Skeletal muscle tissue (tissue), 4 donors: ENCODE measurements around the gene SGO1. TPM values are rescaled to one million over a fixed set of nuclear protein-coding genes. Genes with fewer than 3 reads are reported as not detected.
"Not testable (repeated sequence)": the region's sequence is repeated elsewhere in the genome, so short reads cannot be mapped to it uniquely, and the experiment has no call there.

Source experiments
- H3K27ac ChIP-seq: one replicate; pipeline ENCODE4 v1.7.0; 2013; ENCODE audit warnings: mild to moderate bottlenecking, low read depth, low read length, inconsistent platforms
- H3K27me3 ChIP-seq, 3 donors: one replicate each; pipeline ENCODE4 v1.7.0; 2013; ENCODE audit warnings: low read length in 3 of 3; ENCODE audit not compliant: control insufficient read depth in 3 of 3, insufficient read depth in 3 of 3
- H3K36me3 ChIP-seq, 3 donors: one replicate each; pipeline ENCODE4 v1.7.0; 2013; ENCODE audit warnings: low read length in 3 of 3; ENCODE audit not compliant: control insufficient read depth in 3 of 3, insufficient read depth in 3 of 3
- H3K4me1 ChIP-seq, 3 donors: one replicate each; pipeline ENCODE4 v1.7.0; 2013; ENCODE audit warnings: low read length in 3 of 3, mild to moderate bottlenecking in 3 of 3; ENCODE audit not compliant: control insufficient read depth in 3 of 3, insufficient read depth in 3 of 3
- H3K4me3 ChIP-seq, 3 donors: one replicate each; pipeline ENCODE4 v1.7.0; 2013; ENCODE audit warnings: low read length in 3 of 3
- H3K9ac ChIP-seq, 3 donors: one replicate each; pipeline ENCODE4 v1.7.0; 2013; ENCODE audit warnings: low read length in 3 of 3, mild to moderate bottlenecking in 3 of 3, moderate library complexity in 2 of 3, low read depth in 1 of 3
- H3K9me3 ChIP-seq, 3 donors: one replicate each; pipeline ENCODE4 v1.7.0; 2013; ENCODE audit warnings: low read length in 3 of 3; ENCODE audit not compliant: control insufficient read depth in 3 of 3
- total RNA-seq: library from RNA; depleted of rRNA; stranded (reverse); fragments of >200 nt; gene quantifications from one replicate; pipeline ENCODE4 v1.2.3, GENCODE V29; 2014
- donor health status: Osteomylitis.

Gene SGO1
- 2.6 TPM for total RNA-seq

- Histone ChIP-seq H3K36me3 (no peaks in the 10 kb centered on the region), H3K4me3 (peak within 1 kb of the TSS; percentile 78 to 93 (median 88)), H3K4me1 (peaks cover 8 to 14% (median 10%) of the 10 kb centered on the region in 3 donors), H3K27me3 (no peaks in the 10 kb centered on the region), H3K9me3 (no peaks in the 10 kb centered on the region), H3K9ac (peak within 1 kb of the TSS; percentile 83 to 96 (median 93)), H3K27ac (peak within 1 kb of the TSS; percentile 92)
Measured at GRCh38 chr3:20185679-20186599, at the start of gene SGO1. SGO1 (minus strand) TSS chr3:20186206; CDS start chr3:20184027, 2,179 bp downstream.

- H3K4me3 ChIP-seq: no peak overlapping the region
- no peaks in the 10 kb centered on the region for H3K9me3 ChIP-seq
- no peak overlapping the region for H3K27ac ChIP-seq
- H3K9ac ChIP-seq: no peak overlapping the region
- H3K27me3 ChIP-seq: no peaks in the 10 kb centered on the region
- no peaks in the 10 kb centered on the region for H3K36me3 ChIP-seq
- no peaks in the 10 kb centered on the region for H3K4me1 ChIP-seq
Measured at GRCh38 chr3:20235796-20236195, 49.8 kb upstream of the SGO1 start.

- Histone ChIP-seq H3K9me3 (no peaks in the 10 kb centered on the region), H3K4me1 (no peaks in the 10 kb centered on the region), H3K36me3 (no peaks in the 10 kb centered on the region), H3K27ac (no peak overlapping the region), H3K9ac (no peak overlapping the region), H3K4me3 (no peak overlapping the region), H3K27me3 (no peaks in the 10 kb centered on the region)
Measured at GRCh38 chr3:20232906-20233780, 47.1 kb upstream of the SGO1 start.

- no peaks in the 10 kb centered on the region for H3K9me3 ChIP-seq
- no peak overlapping the region for H3K4me3 ChIP-seq
- no peaks in the 10 kb centered on the region for H3K36me3 ChIP-seq
- no peaks in the 10 kb centered on the region for H3K4me1 ChIP-seq
- no peaks in the 10 kb centered on the region for H3K27me3 ChIP-seq
- no peak overlapping the region for H3K27ac ChIP-seq
- H3K9ac ChIP-seq: no peak overlapping the region
Measured at GRCh38 chr3:20230954-20231353, 44.9 kb upstream of the SGO1 start.

GRCh38 chr3:20225769-20226168, 39.8 kb upstream of the SGO1 start:
- Histone ChIP-seq H3K27me3 (no peaks in the 10 kb centered on the region), H3K4me3 (no peak overlapping the region), H3K9ac (no peak overlapping the region), H3K36me3 (no peaks in the 10 kb centered on the region), H3K9me3 (no peaks in the 10 kb centered on the region), H3K4me1 (no peaks in the 10 kb centered on the region), H3K27ac (no peak overlapping the region)

- H3K27ac ChIP-seq: no peak overlapping the region
Measured at GRCh38 chr3:20222274-20222673, 36.3 kb upstream of the SGO1 start.

GRCh38 chr3:20218215-20218614, 32.2 kb upstream of the SGO1 start:
- Histone ChIP-seq H3K27me3 (no peaks in the 10 kb centered on the region), H3K4me3 (no peak overlapping the region), H3K36me3 (no peaks in the 10 kb centered on the region), H3K27ac (no peak overlapping the region), H3K9ac (no peak overlapping the region), H3K9me3 (no peaks in the 10 kb centered on the region), H3K4me1 (no peaks in the 10 kb centered on the region)

More at GRCh38 chr3:20222274-20222673, 36.3 kb upstream of the SGO1 start:
- Histone ChIP-seq H3K9me3 (no peaks in the 10 kb centered on the region), H3K36me3 (no peaks in the 10 kb centered on the region), H3K4me1 (no peaks in the 10 kb centered on the region), H3K9ac (no peak overlapping the region), H3K27me3 (no peaks in the 10 kb centered on the region), H3K4me3 (no peak overlapping the region)

- no peaks in the 10 kb centered on the region for H3K36me3 ChIP-seq
- H3K27ac ChIP-seq: no peak overlapping the region
- no peaks in the 10 kb centered on the region for H3K4me1 ChIP-seq
- no peaks in the 10 kb centered on the region for H3K27me3 ChIP-seq
- H3K4me3 ChIP-seq: no peak overlapping the region
- H3K9ac ChIP-seq: no peak overlapping the region
- H3K9me3 ChIP-seq: no peaks in the 10 kb centered on the region
Measured at GRCh38 chr3:20215636-20216035, 29.6 kb upstream of the SGO1 start.

GRCh38 chr3:20213491-20213890, 27.5 kb upstream of the SGO1 start:
- H3K9ac ChIP-seq, H3K9me3 ChIP-seq, H3K4me3 ChIP-seq, H3K27me3 ChIP-seq, H3K36me3 ChIP-seq, H3K27ac ChIP-seq, H3K4me1 ChIP-seq: not testable (repeated sequence)

- H3K9ac ChIP-seq, H3K9me3 ChIP-seq, H3K4me3 ChIP-seq, H3K36me3 ChIP-seq, H3K27ac ChIP-seq, H3K27me3 ChIP-seq, H3K4me1 ChIP-seq: not testable (repeated sequence)
Measured at GRCh38 chr3:20207945-20208344, 21.9 kb upstream of the SGO1 start.
